Neural cell (in vitro differentiated cells): ENCODE results near the gene GBE1. TPM values are rescaled to one million over a fixed set of nuclear protein-coding genes. Genes with fewer than 3 reads are reported as not detected.

Source experiments
- H2AFZ ChIP-seq: fragments of 200-600, 300-800 bp; sonication (generic), shearing (Covaris generic); 2 replicates; pipeline ENCODE4 v1.6.0; 2014; ENCODE audit warnings: low read depth, mild to moderate bottlenecking, antibody characterized with exemption, low read length, moderate library complexity
- H3F3A ChIP-seq: fragments of 200-600 bp; shearing (Covaris generic); 2 replicates; pipeline ENCODE4 v1.6.1; 2016; ENCODE audit warnings: mild to moderate bottlenecking, moderate library complexity, mixed read lengths, antibody characterized with exemption, low read length; ENCODE audit not compliant: insufficient read depth, poor library complexity, severe bottlenecking
- H3K27ac ChIP-seq: fragments of 200-600, 300-800 bp; sonication (generic), shearing (Covaris generic); 2 replicates; pipeline ENCODE4 v1.5.1; 2014; ENCODE audit warnings: mild to moderate bottlenecking, low read length, moderate library complexity
- H3K27me3 ChIP-seq: fragments of 300-800, 200-600 bp; sonication (generic), shearing (Covaris generic); 2 replicates; pipeline ENCODE4 v1.6.0; 2014; ENCODE audit warnings: mild to moderate bottlenecking, low read depth, low read length, moderate library complexity; ENCODE audit not compliant: insufficient read depth
- H3K36me3 ChIP-seq: fragments of 300-800, 200-600 bp; sonication (generic), shearing (Covaris generic); 2 replicates; pipeline ENCODE4 v1.5.1; 2014; ENCODE audit warnings: mild to moderate bottlenecking, antibody characterized with exemption, low read length, moderate library complexity; ENCODE audit not compliant: insufficient read depth
- H3K4me2 ChIP-seq: fragments of 300-800, 200-600 bp; sonication (generic), shearing (Covaris generic); 2 replicates; pipeline ENCODE4 v1.6.0; 2014; ENCODE audit warnings: mild to moderate bottlenecking, low read length
- H3K4me3 ChIP-seq: fragments of 300-800, 200-600 bp; sonication (generic), shearing (Covaris generic); 2 replicates; pipeline ENCODE4 v1.5.1; 2014; ENCODE audit warnings: mild to moderate bottlenecking, low read length, moderate library complexity
- H3K79me2 ChIP-seq: fragments of 200-600 bp; shearing (Covaris generic); replicated peaks from 2 replicates; pipeline ENCODE4 v1.6.0; 2014; ENCODE audit warnings: mild to moderate bottlenecking, low read length, moderate library complexity; ENCODE audit not compliant: insufficient read depth
- H3K9ac ChIP-seq: fragments of 300-800, 200-600 bp; sonication (generic), shearing (Covaris generic); 2 replicates; pipeline ENCODE4 v1.6.1; 2016; ENCODE audit warnings: mild to moderate bottlenecking, low read length, mixed read lengths
- H3K9me2 ChIP-seq: fragments of 200-600 bp; shearing (Covaris generic); 2 replicates; pipeline ENCODE4 v1.6.1; 2016; ENCODE audit warnings: mild to moderate bottlenecking, low read length, mixed read lengths; ENCODE audit not compliant: insufficient read depth
- H3K9me3 ChIP-seq: fragments of 200-600, 300-800 bp; sonication (generic), shearing (Covaris generic); 2 replicates; pipeline ENCODE4 v1.6.1; 2016; ENCODE audit warnings: mild to moderate bottlenecking, mixed run types, low read length, moderate library complexity, mixed read lengths
- H4K20me1 ChIP-seq: fragments of 200-600 bp; shearing (Covaris generic); 2 replicates; pipeline ENCODE4 v1.6.1; 2016; ENCODE audit warnings: mild to moderate bottlenecking, mixed run types; ENCODE audit not compliant: insufficient read depth
- CTCF ChIP-seq: fragments of 450-650 bp; IDR thresholded peaks from 2 replicates; pipeline ENCODE4 v1.5.1; 2014; ENCODE audit warnings: antibody characterized with exemption, mild to moderate bottlenecking, moderate library complexity; ENCODE audit not compliant: poor library complexity, severe bottlenecking
- EP300 ChIP-seq: fragments of 450-650 bp; conservative IDR thresholded peaks from 2 replicates; pipeline ENCODE4 v1.6.1; 2014; ENCODE audit warnings: antibody characterized with exemption, mild to moderate bottlenecking, moderate library complexity; ENCODE audit not compliant: poor library complexity, severe bottlenecking
- EZH2 ChIP-seq: fragments of 200-600, 300-800 bp; shearing (Covaris generic), sonication (generic); IDR thresholded peaks from 2 replicates; pipeline ENCODE4 v1.6.1; 2014; ENCODE audit warnings: antibody characterized with exemption, low read length, borderline replicate concordance, mild to moderate bottlenecking; ENCODE audit not compliant: insufficient read depth, poor library complexity, severe bottlenecking
- MXI1 ChIP-seq: fragments of 450-650 bp; conservative IDR thresholded peaks from 2 replicates; pipeline ENCODE4 v1.6.1; 2014; ENCODE audit warnings: antibody characterized with exemption, mild to moderate bottlenecking; ENCODE audit not compliant: poor library complexity, severe bottlenecking
- POLR2AphosphoS5 ChIP-seq: IDR thresholded peaks from 2 replicates; pipeline ENCODE4 v1.6.1; 2012
- RAD21 ChIP-seq: fragments of 450-650 bp; conservative IDR thresholded peaks from 2 replicates; pipeline ENCODE4 v1.6.1; 2014; ENCODE audit warnings: antibody characterized with exemption, mild to moderate bottlenecking, moderate library complexity
- REST ChIP-seq: IDR thresholded peaks from 2 replicates; pipeline ENCODE4 v1.6.1; 2012; ENCODE audit warnings: borderline replicate concordance
- SMC3 ChIP-seq: fragments of 450-650 bp; conservative IDR thresholded peaks from 2 replicates; pipeline ENCODE4 v1.6.1; 2014; ENCODE audit warnings: antibody characterized with exemption, mild to moderate bottlenecking, moderate library complexity; ENCODE audit not compliant: poor library complexity
- TAF1 ChIP-seq: IDR thresholded peaks from 2 replicates; pipeline ENCODE4 v1.6.1; 2012; ENCODE audit warnings: low read depth
- polyA plus RNA-seq: library from polyadenylated mRNA; depleted of rRNA; stranded (reverse); fragments of >200 nt; gene quantifications from 2 replicates; pipeline ENCODE4 v1.2.3, GENCODE V29; 2014

The GBE1 gene
- polyA plus RNA-seq, 1 donor from 2014 or later, result 2.4 TPM

GRCh38 chr3:81585937-81586336 lies 175.5 kb downstream of the GBE1 start:
- Histone ChIP-seq H3K9ac (no peak overlapping the region), H3F3A (no peaks in the 10 kb centered on the region), H3K36me3 (no peaks in the 10 kb centered on the region), H3K79me2 (no peaks in the 10 kb centered on the region), H3K27me3 (no peaks in the 10 kb centered on the region), H3K27ac (no peak overlapping the region), H3K9me2 (no peaks in the 10 kb centered on the region), H3K4me2 (no peak overlapping the region), H4K20me1 (no peaks in the 10 kb centered on the region), H3K9me3 (no peaks in the 10 kb centered on the region), H3K4me3 (no peak overlapping the region), H2AFZ (no peak overlapping the region)
- TF ChIP-seq EZH2 (no peak), CTCF (no peak), TAF1 (no peak), POLR2AphosphoS5 (no peak), EP300 (no peak), SMC3 (no peak)

- H3K9me2 ChIP-seq, result no peaks in the 10 kb centered on the region
- no peak overlapping the region for H2AFZ ChIP-seq
- TF ChIP-seq REST (no peak), MXI1 (no peak), POLR2AphosphoS5 (no peak), EZH2 (no peak)
- no peaks in the 10 kb centered on the region for H3K9me3 ChIP-seq
- H3K4me2 ChIP-seq, result no peak overlapping the region
- H3K36me3 ChIP-seq, result no peaks in the 10 kb centered on the region
- H3K79me2 ChIP-seq, result no peaks in the 10 kb centered on the region
- H3K27me3 ChIP-seq, result no peaks in the 10 kb centered on the region
- no peak overlapping the region for H3K9ac ChIP-seq
- H3K4me3 ChIP-seq, result no peak overlapping the region
- H3K27ac ChIP-seq, result no peak overlapping the region
- H4K20me1 ChIP-seq, result no peaks in the 10 kb centered on the region
- H3F3A ChIP-seq, result no peaks in the 10 kb centered on the region
Measured at GRCh38 chr3:81585056-81585455, 176.4 kb downstream of the GBE1 start.

GRCh38 chr3:81581966-81582599 lies 179.4 kb downstream of the GBE1 start:
- Histone ChIP-seq H3K27me3 (no peaks in the 10 kb centered on the region), H3K4me3 (no peak overlapping the region), H3K9me3 (no peaks in the 10 kb centered on the region), H2AFZ (no peak overlapping the region), H3K9ac (no peak overlapping the region), H3K4me2 (no peak overlapping the region), H3K36me3 (no peaks in the 10 kb centered on the region), H3K27ac (no peak overlapping the region), H3K9me2 (no peaks in the 10 kb centered on the region), H4K20me1 (no peaks in the 10 kb centered on the region), H3F3A (no peaks in the 10 kb centered on the region), H3K79me2 (no peaks in the 10 kb centered on the region)
- TF ChIP-seq POLR2AphosphoS5 (no peak), REST (no peak), CTCF (peak; percentile 58), EP300 (no peak), EZH2 (no peak), TAF1 (no peak), RAD21 (peak; percentile 59), MXI1 (no peak), SMC3 (peak; percentile 62)
